VCaP (cell line): ENCODE results near the gene SHROOM3.

Source experiments
- H3K27ac ChIP-seq: fragments of 450-650 bp; 2 replicates; pipeline ENCODE4 v1.5.1; 2017
- CTCF ChIP-seq: fragments of 450-650 bp; conservative IDR thresholded peaks from 2 replicates; pipeline ENCODE4 v1.5.1; 2017; ENCODE audit warnings: mild to moderate bottlenecking, moderate library complexity

The SHROOM3 gene

GRCh38 chr4:76562161-76562560 is 127.1 kb downstream of the SHROOM3 start:
- no peak for TF ChIP-seq CTCF
- H3K27ac ChIP-seq, result peak overlapping the region; percentile 47; the same call in 1 of the 2 replicates

- H3K27ac ChIP-seq, result peak overlapping the region; percentile 47
- no peak for TF ChIP-seq CTCF
Observed at GRCh38 chr4:76562836-76563453, 127.9 kb downstream of the SHROOM3 start.

GRCh38 chr4:76563454-76564122 is 128.6 kb downstream of the SHROOM3 start:
- TF ChIP-seq CTCF, result no peak
- H3K27ac ChIP-seq, result peak overlapping the region; percentile 47

GRCh38 chr4:76564123-76564915 is 129.3 kb downstream of the SHROOM3 start:
- no peak for TF ChIP-seq CTCF
- peak overlapping the region; percentile 47 for H3K27ac ChIP-seq

DNA sequence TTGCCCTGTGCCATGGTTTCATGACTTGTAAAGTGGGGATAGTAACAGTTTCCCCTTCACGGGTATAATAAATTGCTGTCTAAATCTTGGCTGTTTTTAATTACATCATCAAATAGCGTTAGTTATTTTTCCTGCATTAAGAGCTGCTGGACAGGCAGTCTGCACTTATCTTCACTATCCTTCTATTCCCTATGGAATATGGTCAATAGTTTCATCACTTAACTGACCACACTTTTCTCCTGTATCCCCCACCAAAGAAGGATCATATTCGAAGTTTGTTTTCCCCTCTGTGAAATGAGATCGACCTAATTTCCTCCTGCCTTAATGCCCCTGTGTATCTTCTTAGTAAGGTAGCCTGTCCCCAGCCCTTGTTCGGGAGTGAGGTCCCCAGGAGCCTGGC is 133.2 kb downstream of the SHROOM3 start:
- no peak for TF ChIP-seq CTCF
- no peak overlapping the region for H3K27ac ChIP-seq

DNA sequence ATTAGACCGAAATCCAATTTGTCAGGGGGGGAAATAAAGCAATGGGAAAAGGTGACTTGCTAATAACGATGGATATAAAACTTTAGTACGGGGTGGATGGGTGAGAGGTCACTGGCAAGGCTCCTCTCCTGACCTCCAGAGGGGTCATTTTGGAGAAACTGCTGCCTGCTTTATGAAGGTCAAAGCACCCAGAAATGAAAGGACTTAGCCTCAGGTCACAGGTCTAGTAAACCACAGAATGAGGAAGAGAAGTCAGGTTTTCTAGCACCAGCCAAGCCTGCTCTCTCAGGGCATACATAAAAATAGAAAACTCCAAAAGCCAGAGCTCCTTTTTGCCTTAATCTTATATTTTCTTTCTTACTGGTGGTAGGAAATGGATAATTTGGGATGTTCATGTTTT is 134.2 kb downstream of the SHROOM3 start:
- no peak for TF ChIP-seq CTCF
- peak overlapping the region; percentile 88; the same call in 1 of the 2 replicates for H3K27ac ChIP-seq

GRCh38 chr4:76569706-76570105 is 134.7 kb downstream of the SHROOM3 start:
- TF ChIP-seq CTCF, result no peak
- H3K27ac ChIP-seq, result peak overlapping the region; percentile 88
